GM21529 (cell line): ENCODE results near the gene ZBTB26.
A peak's percentile ranks its signal among the peaks of the same experiment; 100 is the strongest.

Experiments
- ATAC-seq: cut with Tn5 transposase; IDR thresholded peaks from one replicate; pipeline ENCODE4 v1.9.1; 2021; ENCODE audit not compliant: unreplicated experiment

Gene ZBTB26

GRCh38 chr9:122931226-122932121 lies at the start of gene ZBTB26:
TSS of gene ZBTB26 (minus strand) at chr9:122931512. CDS start at chr9:122919934, 11,578 bp downstream.
- peak; percentile 98 for ATAC-seq

- no peak for ATAC-seq
Observed at GRCh38 chr9:122978601-122979000, 47.3 kb upstream of the ZBTB26 start.

GRCh38 chr9:122975196-122975595 lies 43.9 kb upstream of the ZBTB26 start:
- ATAC-seq = no peak

GRCh38 chr9:122961139-122961538 lies 29.8 kb upstream of the ZBTB26 start:
- ATAC-seq = no peak

GRCh38 chr9:122955961-122956360 lies 24.6 kb upstream of the ZBTB26 start:
- ATAC-seq = no peak

- no peak for ATAC-seq
Observed at GRCh38 chr9:122954253-122954691, 23.0 kb upstream of the ZBTB26 start.

- ATAC-seq = no peak
Observed at GRCh38 chr9:122951056-122951455, 19.7 kb upstream of the ZBTB26 start.

- no peak for ATAC-seq
Observed at GRCh38 chr9:122950263-122950662, 19.0 kb upstream of the ZBTB26 start.

- ATAC-seq = no peak
Observed at GRCh38 chr9:122949696-122950095, 18.4 kb upstream of the ZBTB26 start.

GRCh38 chr9:122948313-122948712 lies 17.0 kb upstream of the ZBTB26 start:
- no peak for ATAC-seq

GRCh38 chr9:122946461-122947005 lies 15.2 kb upstream of the ZBTB26 start:
- no peak for ATAC-seq

- ATAC-seq = no peak
Observed at GRCh38 chr9:122944960-122945888, 13.9 kb upstream of the ZBTB26 start.

- no peak for ATAC-seq
Observed at GRCh38 chr9:122941582-122942234, 10.4 kb upstream of the ZBTB26 start.

- ATAC-seq = peak; percentile 98
Observed at GRCh38 chr9:122940749-122941581, 9.7 kb upstream of the ZBTB26 start, which contains the start of gene RABGAP1. TSS of gene RABGAP1 (plus strand) at chr9:122941020. CDS start at chr9:122957060, 16,040 bp downstream.

- no peak for ATAC-seq
Observed at GRCh38 chr9:122940454-122940748, 9.1 kb upstream of the ZBTB26 start.

GRCh38 chr9:122939601-122940000 lies 8.3 kb upstream of the ZBTB26 start:
- no peak for ATAC-seq

GRCh38 chr9:122936883-122937282 lies 5.6 kb upstream of the ZBTB26 start:
- ATAC-seq = no peak

GRCh38 chr9:122936464-122936863 lies 5.2 kb upstream of the ZBTB26 start:
- no peak for ATAC-seq

GRCh38 chr9:122930541-122931225 lies 629 bp downstream of the ZBTB26 start:
- peak; percentile 25 for ATAC-seq
